Ishikawa (cell line): ENCODE data around the gene PROZ.

Source experiments
- REST ChIP-seq: IDR thresholded peaks from 2 replicates; pipeline ENCODE4 v1.6.1; 2012; ENCODE audit warnings: low read depth, mild to moderate bottlenecking
- TEAD4 ChIP-seq: IDR thresholded peaks from 2 replicates; pipeline ENCODE4 v1.6.1; 2012

- TF ChIP-seq TEAD4 (no peak), REST (no peak)
These were observed 2.3 kb upstream of the PROZ start for GRCh38 chr13:113155982-113156655.
